ENCODE results near the gene CFAP107.

The CFAP107 gene

DNA sequence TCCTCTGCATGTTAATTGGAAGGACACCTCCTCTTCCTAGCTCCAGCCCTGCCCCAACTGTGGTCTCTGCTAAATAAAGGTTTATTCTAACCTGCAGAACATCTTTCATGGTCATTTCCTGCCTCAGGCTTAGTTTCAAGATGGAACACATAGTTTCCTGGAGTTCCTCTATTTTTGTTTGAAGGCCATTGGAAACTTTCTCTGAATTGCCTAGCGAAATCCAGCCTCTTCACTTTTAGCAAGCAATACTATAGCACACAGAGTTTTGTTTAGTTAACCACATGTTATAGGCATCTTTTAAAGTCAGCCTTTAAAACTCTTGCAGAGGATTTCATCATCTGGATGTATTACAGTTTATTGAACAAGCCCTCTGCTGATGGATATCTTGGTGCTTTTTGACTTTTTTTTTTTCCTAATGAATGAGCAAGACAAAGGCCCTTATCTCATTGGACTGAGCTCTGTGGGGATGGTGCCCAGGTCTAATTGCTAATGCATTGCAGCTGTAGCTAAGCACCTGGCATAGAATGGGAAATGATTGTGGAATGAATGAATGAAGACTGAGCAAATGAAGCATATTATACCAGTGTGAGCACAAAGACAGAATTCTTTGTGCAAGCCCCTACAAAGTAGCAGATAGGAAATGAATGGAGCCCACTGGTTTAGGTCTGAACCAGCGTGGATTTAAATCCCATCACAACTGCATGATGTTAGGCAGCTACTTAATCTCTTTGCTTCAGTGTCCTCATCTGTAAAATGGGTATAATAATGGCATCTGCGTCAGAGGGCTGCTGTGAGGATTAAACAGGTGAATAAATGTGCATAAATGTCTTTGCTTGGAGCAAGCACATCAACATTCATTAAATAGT lies 641 bp upstream of the CFAP107 start:
- DNase-seq = no peak

GRCh38 chr1:12748778-12749355 lies 2.9 kb downstream of the CFAP107 start:
- no peak for DNase-seq

DNA sequence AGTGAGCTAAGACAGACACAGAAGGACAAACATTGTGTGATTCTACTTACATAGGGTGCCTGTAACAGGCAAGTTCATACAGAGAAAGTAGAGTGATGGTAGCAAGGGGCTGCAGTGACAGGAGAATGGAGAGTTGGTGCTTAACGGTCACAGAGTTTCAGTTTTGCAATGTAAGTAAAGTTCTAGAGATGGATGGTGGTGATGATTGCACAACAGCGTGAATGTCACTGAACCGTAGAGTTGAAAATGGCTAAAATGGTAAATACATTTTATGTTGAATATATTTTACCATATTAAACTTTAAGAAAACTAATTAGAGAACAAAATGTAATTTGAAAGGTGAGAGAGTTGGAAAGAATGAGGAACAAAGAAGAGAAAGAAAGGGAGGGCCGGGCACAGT lies 8.7 kb downstream of the CFAP107 start:
- no peak for DNase-seq

DNA sequence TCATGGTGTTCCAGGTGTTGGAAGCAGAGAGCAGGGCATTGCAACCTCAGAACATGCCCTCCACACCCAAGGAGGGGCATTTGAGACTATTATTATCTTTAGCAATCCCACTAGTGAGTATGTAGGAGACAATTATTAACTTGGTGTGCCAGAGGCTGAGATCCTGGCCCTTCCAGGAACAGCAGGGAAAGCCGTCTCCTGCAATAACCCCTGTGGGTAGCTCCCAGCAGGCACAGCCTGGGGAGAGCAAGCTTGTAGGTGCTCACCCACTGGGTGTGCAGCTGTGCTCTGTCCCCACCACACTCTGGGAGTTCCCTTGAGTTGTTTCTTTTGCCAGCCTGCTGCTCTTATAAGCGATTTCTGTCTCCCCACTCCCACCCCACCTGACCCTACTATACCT lies 10.3 kb downstream of the CFAP107 start:
- DNase-seq = no peak

- DNase-seq = no peak
These were observed 10.9 kb downstream of the CFAP107 start for GRCh38 chr1:12756768-12757413.

DNA sequence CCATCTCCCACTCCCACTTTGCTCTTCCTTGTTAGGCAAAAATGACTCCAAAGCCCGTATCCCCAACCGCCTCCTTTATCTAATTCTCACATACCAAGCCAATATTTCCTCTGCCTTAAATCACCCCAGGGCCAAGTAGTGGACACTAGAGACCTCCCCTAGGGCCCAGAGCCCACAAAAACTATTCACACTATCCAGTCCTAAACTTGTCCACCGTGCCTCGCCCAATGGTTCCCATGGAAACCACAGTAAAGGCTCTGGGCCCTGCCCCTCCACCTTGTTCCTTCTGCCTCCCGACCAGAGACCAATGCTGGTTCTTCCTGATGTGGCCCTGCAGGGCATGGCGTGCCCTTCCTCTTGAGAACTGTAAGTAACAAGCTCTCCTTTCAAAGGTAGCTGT lies 11.8 kb downstream of the CFAP107 start:
- no peak for DNase-seq

DNA sequence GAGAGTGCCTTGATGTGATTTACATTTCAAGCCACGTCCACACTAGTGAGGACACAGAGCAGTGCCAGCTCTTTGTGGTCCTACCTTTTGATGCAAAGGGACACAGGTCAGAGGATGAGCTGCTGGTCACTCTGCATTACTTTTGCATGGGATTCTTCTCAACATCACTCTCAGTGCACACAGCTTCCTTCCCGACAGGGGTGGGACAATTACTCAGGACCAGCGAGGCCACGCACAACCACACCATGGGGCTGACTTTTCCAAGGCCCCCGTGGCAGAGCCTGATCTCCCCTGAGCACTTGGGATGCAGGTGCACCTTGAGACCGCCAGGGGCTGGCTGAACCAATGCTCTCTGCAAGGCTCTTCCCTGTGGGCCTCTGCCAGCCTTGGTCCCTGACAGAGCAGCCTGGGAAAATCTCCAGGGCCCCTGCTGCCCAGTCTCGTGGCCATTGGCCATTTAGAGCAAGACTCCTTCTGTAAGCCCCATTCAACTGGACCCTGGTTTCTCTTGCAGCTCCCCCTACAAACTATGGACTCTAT lies 14.3 kb downstream of the CFAP107 start:
- no peak for DNase-seq

- no peak for DNase-seq
These were observed 15.8 kb downstream of the CFAP107 start for GRCh38 chr1:12761781-12762180.

GRCh38 chr1:12762766-12763165 lies 16.8 kb downstream of the CFAP107 start:
- no peak for DNase-seq

DNA sequence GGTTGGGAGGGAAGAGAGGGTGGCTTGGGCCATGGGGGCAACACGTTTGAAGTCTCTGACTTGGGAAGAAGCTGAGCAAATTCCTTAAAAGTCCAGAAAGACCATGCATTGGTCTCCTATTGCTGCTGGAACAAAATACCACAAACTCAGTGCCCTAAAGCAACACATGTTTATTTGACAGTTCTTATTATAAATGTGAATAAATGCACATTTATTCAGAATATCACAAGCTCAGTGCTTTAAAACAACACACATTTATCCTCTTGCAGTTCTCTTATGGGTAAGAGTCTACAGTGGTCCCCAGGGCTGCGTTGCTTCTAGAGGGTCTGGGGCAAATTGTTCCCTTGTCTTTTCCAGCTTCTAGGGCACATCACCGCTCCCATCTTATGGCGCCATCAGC lies 17.5 kb downstream of the CFAP107 start:
- no peak for DNase-seq

- no peak for DNase-seq
These were observed 18.0 kb downstream of the CFAP107 start for GRCh38 chr1:12764016-12764415.

GRCh38 chr1:12769031-12769430 lies 23.0 kb downstream of the CFAP107 start:
- DNase-seq = no peak

DNA sequence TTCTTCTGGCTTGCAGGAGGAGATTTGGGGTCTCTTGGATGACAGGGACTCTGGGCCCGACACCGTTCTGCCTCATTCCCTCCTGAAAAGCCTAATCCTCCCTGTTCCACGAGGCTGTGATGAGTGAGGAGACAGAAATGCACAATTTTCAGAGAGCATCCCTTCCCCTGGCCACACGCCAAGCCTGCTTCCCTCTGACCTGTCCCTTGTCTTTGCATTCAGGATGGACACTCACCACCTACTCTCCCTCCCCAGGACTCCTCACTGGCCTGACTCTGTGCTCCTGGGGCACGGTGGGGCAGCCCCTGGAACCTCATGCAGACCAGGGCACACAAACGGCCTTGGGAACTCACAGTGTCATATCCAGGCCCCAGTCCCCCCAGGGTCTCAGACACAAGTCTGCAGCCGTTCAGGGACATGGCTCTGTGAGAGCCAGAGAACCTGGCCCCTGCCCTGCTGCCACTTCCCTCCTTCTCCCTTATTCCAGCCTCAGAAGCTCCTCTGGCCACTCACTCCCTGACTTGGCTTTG lies 24.0 kb downstream of the CFAP107 start:
- no peak for DNase-seq

DNA sequence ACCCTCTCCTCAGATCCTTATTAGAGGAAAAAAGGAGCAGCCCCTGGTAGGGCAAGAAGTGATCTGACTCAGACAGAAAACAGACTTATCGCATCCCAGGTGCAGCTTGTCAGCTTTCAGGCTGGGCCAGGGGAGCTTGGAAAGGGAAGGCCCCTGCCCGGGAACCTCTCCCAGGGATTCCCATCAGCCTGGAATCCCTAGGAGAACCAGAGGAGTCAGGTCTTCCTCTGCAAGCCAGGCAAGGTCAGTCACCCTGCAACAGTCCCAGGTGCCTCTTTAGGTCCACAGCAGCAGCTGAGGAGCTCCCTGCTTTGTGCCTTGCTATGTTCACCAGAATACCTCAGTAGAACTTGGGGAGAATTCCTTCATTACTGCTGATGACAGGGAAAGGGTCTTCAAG lies 24.6 kb downstream of the CFAP107 start:
- no peak for DNase-seq

DNA sequence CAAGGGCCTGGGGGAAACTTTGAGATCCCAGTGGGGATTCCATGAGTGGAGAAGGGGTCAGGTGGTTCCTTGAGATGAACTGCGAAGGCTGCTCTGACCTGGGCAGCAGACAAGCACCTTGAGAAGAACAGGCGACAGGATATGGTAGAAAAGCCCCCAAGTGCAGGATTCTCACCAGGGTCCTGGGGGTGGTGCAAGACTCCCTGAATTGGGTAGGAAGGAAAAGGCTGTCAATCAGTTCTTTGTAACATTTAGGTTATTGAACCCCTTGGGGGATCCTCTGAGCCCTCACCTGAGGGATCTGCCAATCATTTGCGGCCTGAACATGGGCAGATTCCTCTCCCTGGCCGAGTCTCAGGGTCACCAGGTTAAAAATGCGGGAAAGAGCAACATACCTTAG lies 25.2 kb downstream of the CFAP107 start:
- DNase-seq = no peak

- DNase-seq = no peak
These were observed 26.5 kb downstream of the CFAP107 start for GRCh38 chr1:12772520-12772919.

DNA sequence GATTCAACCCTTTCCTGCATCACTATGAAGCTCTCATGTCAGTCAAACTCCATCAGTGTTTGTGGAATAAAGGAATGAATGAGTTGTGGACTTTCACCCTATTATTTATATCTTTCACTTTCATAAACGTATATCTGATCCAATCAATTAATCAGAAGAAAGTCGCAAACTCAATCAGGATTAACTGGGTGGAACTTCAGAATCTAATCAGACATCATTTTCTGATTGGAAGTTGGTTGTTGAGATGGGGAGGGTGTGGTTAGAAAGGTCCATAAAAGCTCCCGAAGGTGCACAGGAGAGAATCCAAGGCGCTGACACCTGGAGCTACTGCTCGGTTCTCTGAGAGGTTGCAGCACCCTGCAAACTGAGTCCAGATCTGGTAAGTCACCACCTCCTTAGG lies 27.4 kb downstream of the CFAP107 start, which contains the start of gene PRAMEF12:
Gene PRAMEF12, plus strand, starts transcription at position 301 of the 400 bp plus-strand sequence. CDS start 1,130 bp downstream, outside the sequence.
- no peak for DNase-seq

DNA sequence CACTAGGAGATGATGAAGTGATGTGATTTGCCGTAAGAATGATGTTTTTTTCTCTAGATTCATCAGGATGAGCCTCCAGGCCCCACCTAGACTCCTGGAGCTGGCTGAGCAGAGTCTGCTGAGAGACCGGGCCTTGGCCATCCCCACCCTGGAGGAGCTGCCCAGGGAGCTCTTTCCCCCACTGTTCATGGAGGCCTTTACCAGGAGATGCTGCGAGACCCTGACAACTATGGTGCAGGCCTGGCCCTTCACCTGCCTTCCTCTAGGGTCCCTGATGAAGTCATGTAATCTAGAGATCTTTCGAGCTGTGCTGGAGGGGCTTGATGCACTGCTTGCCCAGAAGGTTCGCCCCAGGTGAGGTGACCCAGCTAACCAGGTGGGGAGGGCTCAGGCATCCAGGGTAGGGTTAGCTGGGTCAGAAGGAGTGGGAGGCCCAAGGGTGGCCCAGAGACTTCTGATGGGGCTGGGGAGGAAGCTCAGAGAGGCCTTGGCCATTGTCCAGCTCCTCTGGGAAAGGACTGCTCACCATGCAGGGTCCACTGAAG lies 28.9 kb downstream of the CFAP107 start:
- no peak for DNase-seq

GRCh38 chr1:12775443-12775842 lies 29.4 kb downstream of the CFAP107 start:
- no peak for DNase-seq

GRCh38 chr1:12776801-12777557 lies 31.0 kb downstream of the CFAP107 start:
- no peak for DNase-seq

DNA sequence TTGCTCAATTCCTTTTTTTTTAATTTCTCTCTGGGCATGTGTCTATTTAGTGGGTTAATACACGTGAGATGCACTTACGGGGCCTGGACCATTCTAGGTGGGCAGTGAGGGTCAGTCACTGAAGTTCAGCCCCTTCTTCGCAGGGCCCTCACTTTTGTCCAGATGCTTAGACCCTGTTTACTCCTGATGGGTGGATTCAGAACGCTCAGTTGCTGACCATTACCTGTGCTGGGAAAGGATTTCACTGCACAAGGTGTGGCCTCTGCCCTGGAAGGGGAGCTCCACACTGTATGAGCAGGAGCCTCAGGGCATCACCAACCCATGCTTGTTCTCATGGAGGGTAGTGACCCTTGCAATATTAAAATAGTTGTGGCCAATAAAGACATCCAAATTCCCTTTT lies 32.1 kb downstream of the CFAP107 start:
- DNase-seq = no peak

DNA sequence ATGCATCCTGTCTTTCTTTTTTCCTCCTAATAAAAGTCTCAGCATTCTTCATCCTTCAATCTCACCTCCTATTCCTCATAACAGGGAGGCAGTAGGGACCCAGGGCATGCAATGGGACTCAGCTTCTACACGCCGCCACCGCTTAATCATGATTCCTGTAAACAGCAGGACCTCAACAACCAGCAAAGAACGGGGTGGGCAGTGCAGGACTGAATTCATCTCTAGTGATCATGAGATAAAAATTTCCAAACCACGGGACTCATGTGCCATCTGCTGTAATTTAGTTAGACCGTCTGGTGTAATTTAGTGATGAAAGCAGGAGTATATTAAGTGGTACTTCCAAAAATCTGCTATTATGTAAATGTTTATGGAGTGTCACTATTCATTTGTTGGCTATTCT lies 32.9 kb downstream of the CFAP107 start:
- DNase-seq = no peak

All from HCEC 1CT (cell line).